Transverse colon (tissue), 4 donors: Measurements from ENCODE around the gene POLR2A.

Experiments used
- CTCF ChIP-seq, 5 experiments: fragments of 200-600 bp in 3 of 5; fragments of 450-650 bp in 2 of 5; sonication (generic) in 3 of 5; IDR thresholded peaks; 1 replicate in 2 of 5; 2 replicates in 3 of 5; pipeline ENCODE4 v1.5.1; 2016 to 2017; ENCODE audit warnings: antibody characterized with exemption in 5 of 5, inconsistent platforms in 3 of 5, mild to moderate bottlenecking in 2 of 5, moderate library complexity in 1 of 5
- POLR2A ChIP-seq: fragments of 450-650 bp; IDR thresholded peaks from one replicate; pipeline ENCODE4 v1.6.1; 2016; ENCODE audit warnings: antibody characterized with exemption, mild to moderate bottlenecking, moderate library complexity
- POLR2AphosphoS5 ChIP-seq, 3 donors: sonication (generic); formaldehyde crosslinking; IDR thresholded peaks; one replicate each; pipeline ENCODE4 v1.6.1; 2016; ENCODE audit warnings: antibody characterized with exemption in 3 of 3

GRCh38 chr17:7501729-7502128 lies 17.6 kb downstream of the POLR2A start:
- TF ChIP-seq CTCF (IDR thresholded peaks at IDR 0.05), result no peak
- no peak for TF ChIP-seq POLR2A
- no peak for TF ChIP-seq POLR2AphosphoS5 (IDR thresholded peaks at IDR 0.05)
